ENCODE measurements around the gene HNRNPR. TPM values are rescaled to one million over a fixed set of nuclear protein-coding genes. Genes with fewer than 3 reads are reported as not detected.

HNRNPR gene
- total and polyA plus RNA-seq, 7 experiments from 2014 or later: 97.4 to 235 (median 117) TPM

GRCh38 chr1:23288671-23289070, 55.4 kb downstream of the HNRNPR start:
- peaks cover 0 to 2% (median 0%) of the 10 kb centered on the region in 3 experiments for H3K36me3 ChIP-seq (ENCODE audit: control insufficient read depth in 2 of 3, insufficient read depth in 3 of 3, low read length in 3 of 3)
- H3K9me3 ChIP-seq (ENCODE audit: control insufficient read depth in 2 of 3, low read length in 3 of 3): no peaks in the 10 kb centered on the region
- Mint-ChIP-seq H3K4me3 (no peak overlapping the region), H3K4me1 (peaks cover 0 to 4% (median 0%) of the 10 kb centered on the region in 7 donors), H3K27ac (peak overlapping the region in 2 of 9 donors; percentile 41 to 49), H3K27me3 (no peaks in the 10 kb centered on the region), H3K36me3 (peaks cover 0 to 19% (median 5%) of the 10 kb centered on the region in 5 donors), H3K9me3 (no peaks in the 10 kb centered on the region)
- CTCF ChIA-PET: interaction anchor here (0.6 to 0.7 kb wide), 2 partner anchors 25 to 602 kb away, joined by 3 read pairs; no protein-coding TSS in a partner anchor
- no peaks in the 10 kb centered on the region for H3K27me3 ChIP-seq (ENCODE audit: control insufficient read depth in 2 of 2, insufficient read depth in 2 of 2, low read length in 2 of 2)
- intact Hi-C loops (cut with micrococcal nuclease): no loop called here
- no peak overlapping the region for H3K27ac ChIP-seq (ENCODE audit: low read depth, low read length)
- ATAC-seq: no peak
- no peaks in the 10 kb centered on the region for H3K4me1 ChIP-seq (ENCODE audit: control insufficient read depth in 2 of 2, insufficient read depth in 2 of 2, low read length in 2 of 2)
- DNase-seq: no peak
- POLR2A ChIA-PET: no interaction called here
- no peak overlapping the region for H3K4me3 ChIP-seq (ENCODE audit: low read length)

GRCh38 chr1:23288201-23288600, 55.9 kb downstream of the HNRNPR start:
- ChIA-PET CTCF (interaction anchor here (0.6 to 0.7 kb wide), 2 partner anchors 26 to 602 kb away, joined by 3 read pairs; no protein-coding TSS in a partner anchor), POLR2A (interaction anchor here (0.7 kb wide), 1 partner anchor 197 kb away, joined by 4 read pairs; no protein-coding TSS in a partner anchor)
- Mint-ChIP-seq H3K4me1 (peaks cover 0 to 4% (median 0%) of the 10 kb centered on the region in 7 donors), H3K9me3 (no peaks in the 10 kb centered on the region), H3K36me3 (peaks cover 0 to 19% (median 5%) of the 10 kb centered on the region in 5 donors), H3K27me3 (no peaks in the 10 kb centered on the region), H3K4me3 (no peak overlapping the region), H3K27ac (no peak overlapping the region)
- H3K27ac ChIP-seq (ENCODE audit: low read depth, low read length): no peak overlapping the region
- intact Hi-C loops (cut with micrococcal nuclease): no loop called here
- ATAC-seq: no peak
- no peaks in the 10 kb centered on the region for H3K4me1 ChIP-seq (ENCODE audit: control insufficient read depth in 2 of 2, insufficient read depth in 2 of 2, low read length in 2 of 2)
- H3K9me3 ChIP-seq (ENCODE audit: control insufficient read depth in 2 of 3, low read length in 3 of 3): no peaks in the 10 kb centered on the region
- H3K27me3 ChIP-seq (ENCODE audit: control insufficient read depth in 2 of 2, insufficient read depth in 2 of 2, low read length in 2 of 2): no peaks in the 10 kb centered on the region
- H3K36me3 ChIP-seq (ENCODE audit: control insufficient read depth in 2 of 3, insufficient read depth in 3 of 3, low read length in 3 of 3): peaks cover 0 to 4% (median 1%) of the 10 kb centered on the region in 3 experiments
- H3K4me3 ChIP-seq (ENCODE audit: low read length): no peak overlapping the region
- no peak for DNase-seq

DNA sequence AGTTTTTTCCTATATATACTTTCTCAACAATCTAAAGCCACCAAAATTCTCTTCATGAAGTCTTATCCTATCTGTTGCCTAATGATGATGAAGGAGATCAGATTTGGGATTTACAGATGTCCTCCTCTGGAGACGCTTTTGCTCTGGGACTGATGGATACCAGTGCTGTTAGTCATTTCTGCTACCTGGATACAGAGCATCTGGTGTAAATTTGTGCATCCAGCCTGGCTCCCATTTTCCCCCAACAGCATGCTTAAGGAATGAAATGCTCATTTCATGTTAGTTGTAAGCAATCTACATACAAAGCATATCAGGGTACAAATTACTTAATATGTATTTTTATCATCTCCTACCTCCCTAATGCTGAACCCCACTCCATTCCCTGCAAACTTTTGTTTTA, 57.7 kb downstream of the HNRNPR start:
- Histone ChIP-seq H3K4me1 (ENCODE audit: control insufficient read depth in 2 of 2, insufficient read depth in 2 of 2, low read length in 2 of 2) (no peaks in the 10 kb centered on the region), H3K36me3 (ENCODE audit: control insufficient read depth in 2 of 3, insufficient read depth in 3 of 3, low read length in 3 of 3) (peaks cover 0 to 16% (median 11%) of the 10 kb centered on the region in 3 experiments), H3K4me3 (ENCODE audit: low read length) (no peak overlapping the region), H3K9me3 (ENCODE audit: control insufficient read depth in 2 of 3, low read length in 3 of 3) (no peaks in the 10 kb centered on the region), H3K27me3 (ENCODE audit: control insufficient read depth in 2 of 2, insufficient read depth in 2 of 2, low read length in 2 of 2) (no peaks in the 10 kb centered on the region), H3K27ac (ENCODE audit: low read depth, low read length) (no peak overlapping the region)
- ChIA-PET CTCF (no interaction called here), POLR2A (no interaction called here)
- H3K27me3 Mint-ChIP-seq: no peaks in the 10 kb centered on the region
- ATAC-seq (no peak), DNase-seq (no peak)
- no peaks in the 10 kb centered on the region for H3K9me3 Mint-ChIP-seq
- H3K36me3 Mint-ChIP-seq: peaks cover under 1 to 26% (median 5%) of the 10 kb centered on the region in 5 donors
- peaks cover 0 to 4% (median 0%) of the 10 kb centered on the region in 7 donors for H3K4me1 Mint-ChIP-seq
- intact Hi-C loops (cut with micrococcal nuclease): no loop called here
- H3K4me3 Mint-ChIP-seq: no peak overlapping the region
- no peak overlapping the region for H3K27ac Mint-ChIP-seq

GRCh38 chr1:23283667-23284602, 60.1 kb downstream of the HNRNPR start:
- POLR2A ChIA-PET: no interaction called here
- Histone ChIP-seq H3K36me3 (ENCODE audit: control insufficient read depth in 2 of 3, insufficient read depth in 3 of 3, low read length in 3 of 3) (peaks cover 0 to 16% (median 11%) of the 10 kb centered on the region in 3 experiments), H3K4me3 (ENCODE audit: low read length) (no peak overlapping the region), H3K9me3 (ENCODE audit: control insufficient read depth in 2 of 3, low read length in 3 of 3) (no peaks in the 10 kb centered on the region), H3K27me3 (ENCODE audit: control insufficient read depth in 2 of 2, insufficient read depth in 2 of 2, low read length in 2 of 2) (no peaks in the 10 kb centered on the region), H3K27ac (ENCODE audit: low read depth, low read length) (no peak overlapping the region), H3K4me1 (ENCODE audit: control insufficient read depth in 2 of 2, insufficient read depth in 2 of 2, low read length in 2 of 2) (no peaks in the 10 kb centered on the region)
- Mint-ChIP-seq H3K27me3 (no peaks in the 10 kb centered on the region), H3K4me1 (peaks cover 0 to 4% (median 0%) of the 10 kb centered on the region in 7 donors), H3K9me3 (no peaks in the 10 kb centered on the region), H3K4me3 (no peak overlapping the region), H3K27ac (peak overlapping the region in 3 of 9 donors; percentile 37 to 82 (median 60)), H3K36me3 (peaks cover 3 to 30% (median 5%) of the 10 kb centered on the region in 5 donors)
- no peak for DNase-seq
- CTCF ChIA-PET: no interaction called here
- intact Hi-C loops (cut with micrococcal nuclease): no loop called here
- no peak for ATAC-seq

DNA sequence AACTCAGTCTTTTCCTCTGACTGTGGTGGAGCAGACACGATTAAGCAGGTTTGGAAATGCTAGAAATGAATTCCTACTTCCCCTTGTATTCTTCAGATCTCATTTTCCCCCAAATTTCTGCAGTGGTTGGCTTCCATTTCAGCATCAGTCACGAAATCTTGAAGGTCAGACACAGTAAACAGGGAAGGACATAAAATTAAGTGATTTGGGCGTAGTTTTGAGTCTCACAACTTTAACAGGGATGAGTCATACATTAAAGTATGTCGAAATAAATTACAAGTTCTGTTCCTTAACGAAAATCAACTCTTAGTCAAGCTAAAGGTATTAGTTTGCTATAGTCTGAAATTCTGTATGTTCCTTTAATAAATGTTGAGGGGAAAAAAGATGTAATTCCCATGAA, 61.1 kb downstream of the HNRNPR start:
- H3K4me1 Mint-ChIP-seq: peaks cover 0 to 4% (median 0%) of the 10 kb centered on the region in 7 donors
- DNase-seq (no peak), ATAC-seq (no peak)
- H3K9me3 ChIP-seq (ENCODE audit: control insufficient read depth in 2 of 3, low read length in 3 of 3): no peaks in the 10 kb centered on the region
- no peaks in the 10 kb centered on the region for H3K27me3 ChIP-seq (ENCODE audit: control insufficient read depth in 2 of 2, insufficient read depth in 2 of 2, low read length in 2 of 2)
- H3K27me3 Mint-ChIP-seq: no peaks in the 10 kb centered on the region
- intact Hi-C loops (cut with micrococcal nuclease): no loop called here
- POLR2A ChIA-PET: no interaction called here
- CTCF ChIA-PET: interaction anchor here (0.8 kb wide), 1 partner anchor 10 kb away, joined by 3 read pairs; no protein-coding TSS in a partner anchor
- no peak overlapping the region for H3K27ac Mint-ChIP-seq
- no peak overlapping the region for H3K4me3 ChIP-seq (ENCODE audit: low read length)
- H3K27ac ChIP-seq (ENCODE audit: low read depth, low read length): no peak overlapping the region
- H3K36me3 ChIP-seq (ENCODE audit: control insufficient read depth in 2 of 3, insufficient read depth in 3 of 3, low read length in 3 of 3): peaks cover 0 to 16% (median 11%) of the 10 kb centered on the region in 3 experiments
- H3K9me3 Mint-ChIP-seq: no peaks in the 10 kb centered on the region
- H3K36me3 Mint-ChIP-seq: peaks cover 3 to 32% (median 5%) of the 10 kb centered on the region in 5 donors
- H3K4me3 Mint-ChIP-seq: no peak overlapping the region
- no peaks in the 10 kb centered on the region for H3K4me1 ChIP-seq (ENCODE audit: control insufficient read depth in 2 of 2, insufficient read depth in 2 of 2, low read length in 2 of 2)

- ChIA-PET CTCF (no interaction called here), POLR2A (no interaction called here)
- no peaks in the 10 kb centered on the region for H3K9me3 ChIP-seq (ENCODE audit: control insufficient read depth in 2 of 3, low read length in 3 of 3)
- peaks cover 0 to 2% (median 0%) of the 10 kb centered on the region in 11 donors for H3K9me3 Mint-ChIP-seq
- H3K36me3 ChIP-seq (ENCODE audit: control insufficient read depth in 2 of 3, insufficient read depth in 3 of 3, low read length in 3 of 3): peaks cover 0 to 16% (median 10%) of the 10 kb centered on the region in 3 experiments
- ATAC-seq: no peak
- no peak for DNase-seq
- H3K27me3 Mint-ChIP-seq: peaks cover 10 to 27% (median 16%) of the 10 kb centered on the region in 5 donors
- H3K4me3 ChIP-seq (ENCODE audit: low read length): no peak overlapping the region
- H3K4me1 Mint-ChIP-seq: no peaks in the 10 kb centered on the region
- H3K4me1 ChIP-seq (ENCODE audit: control insufficient read depth in 2 of 2, insufficient read depth in 2 of 2, low read length in 2 of 2): no peaks in the 10 kb centered on the region
- H3K36me3 Mint-ChIP-seq: peaks cover 0 to 17% (median 5%) of the 10 kb centered on the region in 5 donors
- H3K27me3 ChIP-seq (ENCODE audit: control insufficient read depth in 2 of 2, insufficient read depth in 2 of 2, low read length in 2 of 2): no peaks in the 10 kb centered on the region
- H3K4me3 Mint-ChIP-seq: no peak overlapping the region
- H3K27ac ChIP-seq (ENCODE audit: low read depth, low read length): no peak overlapping the region
- intact Hi-C loops (cut with micrococcal nuclease): loop anchor here in 1 of 2 donors (10.0 kb wide), 1 partner anchor 304 kb away; the partner anchor contains the start of gene LACTBL1
- H3K27ac Mint-ChIP-seq: peak overlapping the region in 3 of 9 donors; percentile 8 to 33 (median 19)
These were observed 65.4 kb downstream of the HNRNPR start for GRCh38 chr1:23278717-23279116.
